Activated CD8-positive, alpha-beta memory T cell treated with anti-CD3 and anti-CD28 coated beads for 36 hours (primary cell): ENCODE results near the gene PRICKLE2. TPM values are rescaled to one million over a fixed set of nuclear protein-coding genes. Genes with fewer than 3 reads are reported as not detected.

Experiments used
- CTCF ChIA-PET: fragments of 350-600 bp; sonication (Branson Sonifier 250); formaldehyde crosslinking; loops from one replicate; lab custom pipeline; 2021; ENCODE audit warnings: antibody characterized with exemption; lab: Charles Lee
- POLR2A ChIA-PET: fragments of 350-600 bp; sonication (Branson Sonifier 250); formaldehyde crosslinking; loops from one replicate; lab custom pipeline; 2021; ENCODE audit warnings: antibody characterized with exemption; lab: Charles Lee
- total RNA-seq, 2 experiments: library from RNA; stranded (reverse); gene quantifications; one replicate each; pipeline ENCODE4 v1.2.3, GENCODE V29; 2021

The PRICKLE2 gene
- total RNA-seq, 2 experiments from 2014 or later = not detected

DNA sequence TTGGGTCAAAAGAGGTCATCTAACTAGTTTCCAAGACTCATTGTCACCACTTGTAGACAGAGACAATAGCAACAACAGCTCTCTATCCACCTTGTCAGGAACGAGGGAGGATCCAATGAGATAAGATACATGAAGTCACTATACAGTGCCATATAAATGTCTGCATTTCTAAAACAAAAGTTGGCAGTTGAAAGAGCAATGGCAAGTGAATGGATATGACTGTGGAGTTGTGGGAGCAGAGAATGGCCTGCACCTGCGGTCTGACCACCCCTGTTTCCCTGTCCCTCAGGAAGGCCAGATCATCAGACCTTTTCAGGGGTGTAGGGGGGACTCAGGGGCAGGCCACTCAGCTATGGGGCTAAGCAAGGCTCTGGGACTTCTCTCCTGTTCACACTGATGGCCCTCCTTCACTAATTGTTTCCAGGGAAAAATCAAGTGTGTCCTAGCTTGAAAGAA lies 161.3 kb downstream of the PRICKLE2 start:
- POLR2A ChIA-PET = no interaction called here
- CTCF ChIA-PET = no interaction called here

DNA sequence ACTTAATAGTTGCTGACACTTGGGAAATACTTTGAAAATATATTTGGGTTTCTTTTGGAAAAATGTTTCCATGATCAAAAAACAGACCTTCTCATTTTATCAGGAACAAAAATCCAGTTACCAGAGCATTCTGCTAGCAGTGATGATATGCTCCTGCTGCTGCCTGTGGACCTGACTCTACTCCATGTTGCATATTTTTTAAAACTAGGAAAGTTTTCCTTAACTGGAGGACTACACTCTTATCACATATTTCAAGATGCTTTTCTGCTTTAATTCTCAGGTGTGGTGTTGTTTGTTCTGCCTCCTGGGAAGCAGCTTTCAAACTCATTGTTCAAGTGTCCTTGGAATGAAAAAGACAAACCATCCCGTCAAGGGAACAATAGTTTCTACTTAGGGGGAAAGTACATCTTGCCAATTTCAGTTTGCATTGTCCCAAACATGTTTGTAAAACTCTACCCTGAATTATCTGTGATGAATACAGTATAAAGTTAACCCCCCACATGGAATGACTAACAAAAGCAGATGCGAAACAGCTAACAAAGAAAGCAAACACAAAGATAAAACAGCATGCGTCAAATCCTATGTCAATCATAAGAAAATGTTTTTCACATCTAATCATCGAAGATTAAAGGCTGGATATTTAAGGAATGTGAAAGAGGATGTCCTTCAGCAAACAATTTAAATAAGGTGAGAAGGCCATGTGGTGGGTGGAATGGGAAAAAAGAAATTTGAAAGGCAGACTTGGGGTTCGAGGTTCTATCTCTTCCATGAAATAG lies 161.9 kb downstream of the PRICKLE2 start:
- ChIA-PET CTCF (no interaction called here), POLR2A (no interaction called here)

DNA sequence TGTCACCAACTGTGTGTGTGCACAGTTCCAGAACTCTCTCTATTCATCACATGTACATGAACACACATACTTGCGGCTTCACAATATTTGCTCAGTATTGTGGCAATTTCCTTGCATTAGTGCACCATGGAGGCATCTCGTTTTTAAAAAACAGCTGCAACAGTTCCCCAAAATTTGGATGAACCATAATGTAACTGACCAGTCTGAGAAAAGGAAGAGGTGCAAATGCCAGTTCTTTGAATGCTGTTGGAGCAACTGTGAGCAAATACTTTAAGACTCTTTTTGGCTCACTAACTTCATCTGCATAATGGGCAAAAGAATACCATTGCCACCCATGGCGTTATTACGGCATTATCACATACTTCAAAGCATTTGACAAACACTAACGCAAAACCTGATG lies 163.6 kb downstream of the PRICKLE2 start:
- CTCF ChIA-PET = no interaction called here
- POLR2A ChIA-PET = no interaction called here

DNA sequence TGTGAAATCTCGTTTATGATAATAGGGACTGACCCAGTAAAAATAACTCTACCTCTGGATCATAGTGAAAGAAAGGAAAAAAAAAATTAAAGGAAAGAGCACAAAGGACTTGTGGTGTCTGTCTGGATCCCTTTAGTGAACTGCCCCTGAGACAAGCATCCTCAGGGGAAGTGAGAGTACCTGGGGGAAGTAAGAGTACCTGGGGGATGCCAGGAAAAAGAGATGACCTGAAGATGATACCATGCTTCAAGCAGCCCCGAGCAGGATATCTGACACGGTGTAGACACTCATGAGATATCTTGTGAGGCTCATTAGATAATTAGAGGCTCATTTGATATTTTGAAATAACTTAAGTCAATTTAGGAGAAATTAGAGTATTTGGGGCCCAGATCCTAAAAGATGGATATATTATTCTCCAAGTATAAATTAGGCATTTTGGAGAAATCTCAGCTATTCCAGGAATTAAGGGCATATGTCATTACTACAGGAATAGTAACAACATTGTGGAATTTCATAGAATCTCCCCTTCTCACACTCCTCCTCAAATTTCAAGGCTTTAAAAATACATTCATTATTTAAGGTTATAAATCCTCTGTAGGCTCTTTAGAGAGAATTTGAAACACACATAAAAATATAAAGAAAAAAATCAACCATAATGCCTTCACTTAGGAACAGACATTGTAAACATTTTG lies 165.6 kb downstream of the PRICKLE2 start:
- ChIA-PET CTCF (no interaction called here), POLR2A (no interaction called here)

DNA sequence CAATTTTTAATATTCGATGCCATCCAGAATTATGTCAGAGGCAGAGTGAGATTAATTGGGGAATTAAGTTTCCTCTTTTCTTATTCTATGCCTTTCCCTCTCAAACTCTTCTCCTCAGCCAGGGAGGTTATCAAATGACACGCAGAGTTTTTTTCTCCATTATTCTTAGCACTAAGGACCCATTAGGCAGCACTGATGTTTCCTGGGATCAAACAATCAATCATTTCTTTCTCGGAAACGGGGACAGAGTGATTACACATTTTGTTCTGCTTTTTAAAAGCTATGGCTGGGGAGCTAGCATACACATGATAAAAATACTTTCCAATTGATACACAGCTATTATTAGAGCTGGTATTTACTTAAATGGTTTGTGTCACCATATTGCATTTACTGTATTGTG lies 166.7 kb downstream of the PRICKLE2 start:
- CTCF ChIA-PET = no interaction called here
- POLR2A ChIA-PET = no interaction called here

DNA sequence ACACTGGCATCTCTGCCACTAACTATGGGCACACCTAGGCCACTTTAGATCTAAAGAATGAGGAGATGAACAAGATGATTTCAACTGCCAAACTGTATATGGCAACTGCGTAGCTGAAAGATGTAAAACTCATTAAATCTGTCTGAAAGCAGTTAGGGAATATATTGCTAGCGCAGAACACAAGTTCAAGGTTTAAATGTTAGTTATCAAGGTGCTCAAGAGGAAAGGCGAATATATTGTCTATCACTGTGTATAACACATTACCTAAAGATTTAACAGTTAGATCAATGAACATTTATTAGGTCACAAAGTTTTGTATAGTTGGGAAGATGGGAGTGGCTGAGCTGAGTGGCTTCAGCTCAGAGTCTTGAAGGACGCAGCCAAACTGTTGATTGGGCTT lies 168.0 kb downstream of the PRICKLE2 start:
- CTCF ChIA-PET = no interaction called here
- POLR2A ChIA-PET = no interaction called here

DNA sequence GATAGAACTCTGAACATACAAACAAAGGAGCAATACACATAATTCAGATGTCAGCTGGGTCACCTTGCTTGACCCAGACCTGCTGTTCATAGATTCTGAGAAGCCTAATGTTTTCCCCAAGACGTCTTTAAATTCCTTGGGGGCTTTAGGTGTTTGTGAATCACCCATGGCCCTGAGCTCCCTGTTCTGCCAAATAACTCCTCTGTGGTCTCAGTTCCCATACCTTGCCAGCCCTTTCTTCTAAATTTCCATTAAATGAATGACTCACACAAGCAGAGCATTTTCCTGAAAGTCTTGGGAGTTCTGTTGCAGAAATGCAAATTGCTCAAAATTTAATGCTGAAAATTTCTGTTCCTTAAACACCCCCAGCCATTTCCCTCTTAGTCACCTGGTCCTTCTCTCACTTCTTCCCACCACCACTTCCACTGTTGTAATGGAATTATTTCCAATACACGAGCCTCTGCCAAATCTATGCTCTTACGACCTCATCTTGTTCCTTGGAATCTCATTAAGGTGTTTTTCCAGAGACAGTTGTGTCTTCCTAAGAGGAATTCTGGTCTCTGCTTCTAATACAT lies 168.6 kb downstream of the PRICKLE2 start:
- ChIA-PET POLR2A (no interaction called here), CTCF (no interaction called here)

DNA sequence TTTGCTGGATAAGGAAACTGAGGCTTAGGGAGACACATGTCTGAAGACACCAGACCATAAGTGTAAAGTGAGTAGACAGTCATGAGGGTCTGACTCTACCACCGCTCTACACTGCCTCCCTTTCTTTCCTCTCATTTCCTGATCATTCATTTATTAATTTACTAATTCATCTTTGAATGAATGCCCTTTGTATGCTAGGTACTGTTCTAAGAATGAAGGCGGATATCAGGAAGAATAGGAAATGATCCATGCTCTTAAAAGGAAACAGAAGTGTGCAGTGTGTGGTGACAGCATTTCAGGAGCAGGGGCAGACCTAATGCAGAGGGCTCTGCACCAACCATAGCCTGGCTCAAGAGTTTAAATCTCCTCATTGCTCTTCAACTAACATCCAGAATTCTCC lies 170.2 kb downstream of the PRICKLE2 start:
- ChIA-PET POLR2A (no interaction called here), CTCF (no interaction called here)

DNA sequence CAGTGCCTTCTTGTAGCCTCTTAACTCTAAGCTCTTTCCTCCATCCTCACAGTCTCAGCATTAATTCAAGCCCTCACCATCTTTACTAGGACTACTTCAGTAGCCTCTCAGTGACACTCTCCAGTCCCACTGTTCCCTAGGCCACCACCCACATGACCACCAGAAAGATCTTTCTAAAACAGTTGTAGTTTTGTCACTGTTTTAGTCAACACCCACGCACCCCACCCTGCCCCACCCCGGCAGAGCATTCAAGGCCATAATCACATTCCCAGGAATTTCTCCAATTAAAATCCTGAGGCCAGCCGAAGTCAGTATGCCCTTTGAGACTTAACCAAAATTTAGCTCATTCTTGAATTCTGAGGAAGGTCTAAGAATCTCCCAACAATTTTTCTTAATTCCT lies 170.8 kb downstream of the PRICKLE2 start:
- CTCF ChIA-PET = no interaction called here
- POLR2A ChIA-PET = no interaction called here

DNA sequence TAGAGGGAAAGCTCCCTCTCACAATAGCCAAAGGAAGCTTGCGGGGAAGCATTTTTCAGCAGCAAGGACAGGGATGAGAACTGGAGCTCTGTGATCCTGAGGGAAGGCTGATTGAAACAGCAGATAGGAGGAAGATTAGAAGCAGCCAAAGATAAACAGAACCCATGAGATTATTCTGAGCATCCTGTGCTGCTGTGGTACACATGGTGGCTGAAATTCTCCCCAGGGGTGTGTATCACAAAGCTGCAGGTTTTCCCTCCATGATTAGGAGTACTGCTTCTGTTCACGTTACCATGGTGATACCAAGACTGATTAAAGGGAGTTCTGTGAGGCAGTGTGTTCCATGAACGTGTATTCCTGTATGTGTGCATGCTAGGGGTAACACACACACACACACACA lies 171.7 kb downstream of the PRICKLE2 start:
- ChIA-PET POLR2A (no interaction called here), CTCF (no interaction called here)

DNA sequence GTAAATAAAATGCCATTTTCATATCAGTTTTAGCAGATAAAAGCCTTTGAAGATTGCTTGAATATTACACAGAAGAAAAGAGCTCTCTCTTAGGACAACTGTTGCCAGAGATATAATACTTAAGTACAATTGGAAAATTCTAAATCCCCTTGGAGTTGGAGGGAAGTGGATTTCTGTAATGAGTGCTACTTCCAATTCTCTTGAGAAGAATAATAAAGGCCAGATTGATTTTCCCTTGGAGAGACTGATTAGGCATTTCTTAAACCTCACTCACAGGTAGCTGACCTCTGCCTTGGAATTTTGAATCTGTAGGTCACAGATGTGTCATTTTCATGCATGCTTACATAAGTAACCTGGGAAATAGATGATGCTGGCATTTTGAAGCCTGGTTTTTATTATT lies 172.1 kb downstream of the PRICKLE2 start:
- ChIA-PET CTCF (no interaction called here), POLR2A (no interaction called here)

DNA sequence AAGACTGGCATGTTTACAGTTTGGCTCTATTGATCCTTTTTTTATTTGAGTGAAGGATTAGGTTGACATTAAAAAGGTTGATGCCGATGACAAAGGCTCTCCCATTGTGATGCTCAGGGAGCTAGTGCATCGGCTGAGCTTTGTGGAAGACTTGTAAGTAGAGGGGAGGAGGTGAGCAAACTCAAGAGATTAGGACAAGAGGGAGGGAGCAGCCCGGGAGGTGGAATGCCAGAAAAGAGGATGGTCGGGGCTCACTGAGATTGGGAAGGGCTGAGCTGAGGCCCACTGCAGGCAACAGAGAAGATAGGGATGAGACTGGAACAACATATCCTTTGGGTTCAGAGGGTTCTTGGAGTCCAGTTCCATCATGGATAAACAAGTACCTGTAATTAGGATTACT lies 175.4 kb downstream of the PRICKLE2 start:
- POLR2A ChIA-PET = no interaction called here
- CTCF ChIA-PET = interaction anchor here (1.3 kb wide), 1 partner anchor 19 kb away, joined by 4 read pairs; no protein-coding TSS in a partner anchor

DNA sequence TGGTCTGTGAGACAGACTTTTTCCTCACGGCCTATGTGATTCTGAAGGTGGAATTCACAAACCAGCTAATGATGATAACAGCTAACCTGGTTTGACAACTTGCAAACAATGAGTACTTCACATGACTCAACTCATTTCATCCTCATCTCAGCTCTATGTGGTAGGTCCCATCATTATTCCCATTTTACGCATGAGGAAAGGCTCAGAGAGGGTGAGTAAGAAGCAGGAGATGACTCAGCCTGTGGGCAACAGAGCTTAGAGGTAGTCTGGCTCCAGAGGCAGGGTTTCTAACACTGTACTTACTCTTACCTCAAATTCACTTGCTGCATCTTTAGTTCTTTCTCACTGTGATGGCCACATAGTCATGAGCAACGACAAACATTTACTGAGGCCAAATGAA lies 176.1 kb downstream of the PRICKLE2 start:
- ChIA-PET CTCF (interaction anchor here (1.3 kb wide), 1 partner anchor 18 kb away, joined by 4 read pairs; no protein-coding TSS in a partner anchor), POLR2A (no interaction called here)

DNA sequence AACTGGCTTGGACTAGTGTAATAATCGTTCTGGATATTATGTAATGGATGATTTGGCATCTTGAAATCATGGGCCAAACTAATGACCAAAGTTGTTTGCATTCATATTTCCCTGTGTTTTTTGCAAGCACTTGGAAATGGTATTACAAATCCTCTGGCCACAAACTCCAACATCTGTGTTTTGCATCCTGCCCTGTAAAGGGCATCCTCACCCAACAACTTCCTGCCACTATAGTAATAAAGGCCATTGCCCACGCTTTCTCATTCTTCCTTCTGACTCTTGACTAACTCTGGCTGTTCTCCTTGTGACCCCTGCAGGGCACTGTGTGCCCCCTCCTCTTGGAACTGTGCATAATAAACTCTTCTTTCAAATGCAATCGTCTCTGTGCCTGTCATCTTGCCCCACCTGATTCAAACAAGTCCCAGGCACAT lies 176.6 kb downstream of the PRICKLE2 start:
- CTCF ChIA-PET = no interaction called here
- POLR2A ChIA-PET = no interaction called here

DNA sequence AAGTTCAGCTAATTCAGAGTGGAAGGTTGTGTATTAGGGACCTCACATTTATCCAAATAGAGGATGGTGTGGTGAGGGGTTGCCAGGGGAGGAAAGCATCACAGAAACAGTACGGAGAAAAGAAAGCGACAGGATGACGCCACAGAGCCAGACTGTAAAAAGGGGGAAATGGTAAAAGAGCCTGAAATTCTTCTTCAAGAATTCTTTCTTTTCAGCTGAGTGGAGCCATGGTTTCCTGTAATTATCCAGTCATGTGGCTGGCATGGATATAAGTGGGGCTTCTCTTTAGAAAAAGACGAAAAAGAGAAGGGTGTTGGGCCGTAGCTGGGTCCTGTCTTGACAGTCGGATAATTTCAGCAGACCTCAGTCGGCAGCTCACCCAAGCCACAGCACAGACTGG lies 177.5 kb downstream of the PRICKLE2 start:
- POLR2A ChIA-PET = no interaction called here
- CTCF ChIA-PET = no interaction called here

DNA sequence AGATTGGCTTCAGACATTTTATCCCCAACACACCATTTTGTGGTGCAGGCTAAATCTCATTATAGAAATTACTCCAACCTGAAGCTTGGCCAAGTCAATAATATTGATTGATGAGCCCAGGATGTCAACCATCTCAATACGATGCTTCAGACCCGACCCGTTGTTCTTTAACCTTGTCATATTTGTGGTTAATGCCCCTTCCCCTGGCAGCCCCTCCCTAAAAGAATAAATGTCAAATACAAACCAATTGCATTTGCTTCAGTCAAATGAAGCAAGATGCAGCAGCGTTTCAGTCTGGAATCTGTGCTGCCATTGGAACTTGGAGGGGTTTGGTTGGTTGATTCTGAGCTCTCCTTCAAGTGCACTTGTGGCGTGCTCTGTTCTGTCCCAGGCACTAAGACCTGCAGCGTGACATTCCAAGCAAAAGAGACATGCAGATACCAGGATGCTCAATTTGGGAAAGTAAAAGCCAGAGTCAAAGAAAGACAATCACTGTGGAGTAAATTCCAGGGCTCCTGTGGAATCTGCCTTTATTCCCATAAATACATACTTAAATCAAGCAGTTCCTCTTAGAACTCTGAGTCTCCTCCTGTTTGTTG lies 178.2 kb downstream of the PRICKLE2 start:
- ChIA-PET CTCF (no interaction called here), POLR2A (no interaction called here)

DNA sequence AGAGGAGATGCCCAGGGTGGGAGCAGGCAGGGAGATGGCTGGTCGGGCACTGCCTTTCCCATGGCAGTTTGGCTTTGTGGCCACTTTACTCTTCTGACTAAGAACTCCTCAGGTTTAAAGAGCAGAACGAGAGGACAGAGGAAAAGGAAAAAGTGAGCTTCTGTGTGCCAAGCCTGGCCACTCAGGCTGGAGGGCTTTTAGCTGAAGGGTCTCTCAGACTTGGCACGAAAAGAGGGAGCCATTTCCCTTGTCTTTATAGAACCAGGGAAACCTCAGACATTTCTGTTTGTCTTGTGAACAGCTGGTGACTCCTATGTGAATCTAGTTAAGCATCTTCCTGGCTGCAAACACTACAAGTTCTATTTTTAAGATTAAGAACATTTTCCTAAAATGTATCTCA lies 178.7 kb downstream of the PRICKLE2 start:
- CTCF ChIA-PET = no interaction called here
- POLR2A ChIA-PET = no interaction called here

DNA sequence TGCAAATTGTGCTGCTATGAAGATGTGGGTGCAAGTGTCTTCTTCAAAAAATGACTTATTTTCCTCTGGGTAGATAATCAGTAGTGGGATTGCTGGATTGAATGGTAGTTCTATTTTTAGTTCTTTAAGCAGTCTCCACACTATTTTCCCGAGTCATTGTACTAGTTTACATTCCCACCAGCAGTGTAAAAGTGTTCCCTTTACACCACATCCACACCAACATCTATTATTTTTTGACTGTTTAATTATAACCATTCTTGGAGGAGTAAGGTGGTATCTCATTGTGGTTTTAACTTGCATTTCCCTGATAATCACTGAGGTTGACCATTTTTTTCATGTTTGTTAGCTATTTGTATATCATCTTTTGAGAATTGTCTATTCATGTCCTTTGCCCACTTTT lies 182.3 kb downstream of the PRICKLE2 start:
- CTCF ChIA-PET = no interaction called here
- POLR2A ChIA-PET = no interaction called here
